K562 (cell line): Measurements from ENCODE around the gene HOXA4. TPM values are rescaled to one million over a fixed set of nuclear protein-coding genes. Genes with fewer than 3 reads are reported as not detected.

ENCODE experiments used
- ATAC-seq: fragments of 200-7000 bp; cut with Tn5 transposase; 3 replicates; pipeline ENCODE4 v1.9.1; 2020; ENCODE audit warnings: moderate library complexity
- BruUV-seq: library from RNA; stranded (reverse); fragments of 400-500 nt; replicated peaks from 2 replicates; lab custom pipeline; 2021; lab: Mats Ljungman, UMichigan
- CTCF ChIA-PET: fragments of 300-600 bp; formaldehyde crosslinking; extraction: SDS; loops from one replicate; lab custom pipeline; 2021; ENCODE audit warnings: low intra/inter-chr PET ratio; lab: Yijun Ruan, JAX
- POLR2A ChIA-PET: fragments of 300-600, 350-650 bp; sonication (Branson Sonifier 250); formaldehyde crosslinking; extraction: SDS; loops from one replicate; lab custom pipeline; 2021; ENCODE audit warnings: antibody characterized with exemption, inconsistent platforms; lab: Yijun Ruan, JAX
- DNase-seq, 4 experiments: peaks; one replicate each; pipeline versions ENCODE4 v3.0.0 to v3.0.0-alpha.2; 2011 to 2018; ENCODE audit warnings: low spot score in 3 of 4, mixed read lengths in 3 of 4; ENCODE audit errors: extremely low read depth in 1 of 4
- FAIRE-seq: peaks from 2 replicates; lab custom pipeline; 2011; peaks lifted over from hg19 to GRCh38; lab: Jason Lieb, UNC
- H2AFZ ChIP-seq: 2 replicates; pipeline ENCODE4 v1.6.0; 2011; ENCODE audit warnings: low read depth, low read length, control low read depth, inconsistent platforms
- H3K27ac ChIP-seq: fragments of 200-600 bp; 3 replicates; pipeline ENCODE4 v1.8.0; 2011; ENCODE audit warnings: low read depth, mild to moderate bottlenecking, control low read depth, inconsistent platforms, low read length, moderate library complexity, mixed read lengths; ENCODE audit errors: extremely low read depth
- H3K27me3 ChIP-seq, 2 experiments: fragments of 300-600 bp in 1 of 2; 2 replicates in 1 of 2; 3 replicates in 1 of 2; pipeline versions ENCODE4 v1.6.0 to v1.8.0; 2011; ENCODE audit warnings: inconsistent platforms in 2 of 2, low read length in 2 of 2, mild to moderate bottlenecking in 1 of 2, mixed read lengths in 1 of 2, moderate library complexity in 1 of 2; ENCODE audit not compliant: control insufficient read depth in 2 of 2, insufficient read depth in 2 of 2
- H3K36me3 ChIP-seq: fragments of 300-600 bp; 3 replicates; pipeline ENCODE4 v1.8.0; 2011; ENCODE audit warnings: mild to moderate bottlenecking, low read length, inconsistent platforms; ENCODE audit not compliant: control insufficient read depth, insufficient read depth
- H3K4me1 ChIP-seq, 2 experiments: fragments of 200-600 bp in 1 of 2; replicated peaks in 1 of 2; 2 replicates in 1 of 2; 3 replicates in 1 of 2; pipeline versions ENCODE4 v1.5.1 to v1.8.0; 2011; ENCODE audit warnings: inconsistent platforms in 2 of 2, low read length in 2 of 2, mild to moderate bottlenecking in 1 of 2, mixed read lengths in 1 of 2, moderate library complexity in 1 of 2; ENCODE audit not compliant: control insufficient read depth in 2 of 2, insufficient read depth in 2 of 2
- H3K4me2 ChIP-seq: 2 replicates; pipeline ENCODE4 v1.6.1; 2011; ENCODE audit warnings: low read length, control low read depth, inconsistent platforms, mixed read lengths; ENCODE audit not compliant: insufficient read depth
- H3K4me3 ChIP-seq: fragments of 200-600 bp; sonication (generic), shearing (Covaris generic); 2 replicates; pipeline ENCODE4 v1.5.1; 2016; ENCODE audit warnings: control low read depth, inconsistent platforms
- H3K79me2 ChIP-seq: fragments of 200-600 bp; 3 replicates; pipeline ENCODE4 v1.8.0; 2011; ENCODE audit warnings: low read length, inconsistent platforms; ENCODE audit not compliant: control insufficient read depth, insufficient read depth
- H3K9ac ChIP-seq, 2 experiments: 2 replicates each; pipeline versions ENCODE4 v1.6.0 to v1.6.1; 2011; ENCODE audit warnings: low read depth in 2 of 2, low read length in 2 of 2, control low read depth in 1 of 2, inconsistent platforms in 1 of 2, mild to moderate bottlenecking in 1 of 2, mixed read lengths in 1 of 2; ENCODE audit not compliant: insufficient read depth in 1 of 2
- H3K9me1 ChIP-seq: one replicate; pipeline ENCODE4 v1.6.0; 2011; ENCODE audit warnings: inconsistent platforms, mild to moderate bottlenecking, low read length, moderate library complexity; ENCODE audit not compliant: control insufficient read depth, insufficient read depth
- H3K9me3 ChIP-seq: replicated peaks from 2 replicates; pipeline ENCODE4 v1.5.1; 2011; ENCODE audit warnings: low read depth, low read length, inconsistent platforms; ENCODE audit not compliant: control insufficient read depth, insufficient read depth
- H4K20me1 ChIP-seq: replicated peaks from 2 replicates; pipeline ENCODE4 v1.6.1; 2011; ENCODE audit warnings: low read length, inconsistent platforms, mixed read lengths; ENCODE audit not compliant: control insufficient read depth, insufficient read depth
- FOSL1 ChIP-seq: fragments of 200-800 bp; sonication (Bioruptor generic); conservative IDR thresholded peaks from 2 replicates; pipeline ENCODE4 v1.6.1; 2016; ENCODE audit warnings: missing genetic modification characterization, missing compliant biosample characterization
- GABPA ChIP-seq: fragments of 200-800 bp; sonication (Bioruptor generic); conservative IDR thresholded peaks from 2 replicates; pipeline ENCODE4 v1.6.1; 2016; ENCODE audit warnings: low read depth, missing genetic modification characterization, missing compliant biosample characterization
- KDM5B ChIP-seq: fragments of 200-600 bp; sonication (generic); IDR thresholded peaks from 2 replicates; pipeline ENCODE4 v1.6.1; 2012; ENCODE audit warnings: low read depth, mild to moderate bottlenecking, moderate library complexity, low read length, control low read depth, inconsistent platforms; ENCODE audit not compliant: insufficient replicate concordance
- RFX5 ChIP-seq: IDR thresholded peaks from 2 replicates; pipeline ENCODE4 v1.6.1; 2011; ENCODE audit warnings: low read depth, mild to moderate bottlenecking, improper control_type of control experiment, low read length
- TAF7 ChIP-seq: fragments of 450-650 bp; IDR thresholded peaks from 2 replicates; pipeline ENCODE4 v1.6.1; 2016; ENCODE audit warnings: missing genetic modification characterization, missing compliant biosample characterization
- ZBTB17 ChIP-seq: fragments of 450-650 bp; formaldehyde crosslinking; IDR thresholded peaks from 2 replicates; pipeline ENCODE4 v1.4.0; 2020; ENCODE audit warnings: mild to moderate bottlenecking
- ZFP1 ChIP-seq: fragments of 450-650 bp; formaldehyde crosslinking; IDR thresholded peaks from 2 replicates; pipeline ENCODE4 v1.4.0; 2020; ENCODE audit warnings: mild to moderate bottlenecking, mixed read lengths
- ZNF23 ChIP-seq: fragments of 250-450 bp; sonication (Bioruptor Pico); IDR thresholded peaks from 2 replicates; pipeline ENCODE4 v1.4.0; 2020; ENCODE audit warnings: mild to moderate bottlenecking
- ZNF354B ChIP-seq: fragments of 250-450 bp; sonication (Bioruptor Pico); IDR thresholded peaks from 2 replicates; pipeline ENCODE4 v1.4.0; 2020
- ZNF830 ChIP-seq: fragments of 250-450 bp; sonication (Bioruptor Pico); IDR thresholded peaks from 2 replicates; pipeline ENCODE4 v1.5.0; 2021; ENCODE audit warnings: mild to moderate bottlenecking
- WGBS: fragments of 100-300 bp; shearing (Covaris generic); methylation state at CpG from one replicate; pipeline ENCODE4 v1.1.6; 2016; ENCODE audit warnings: low coverage, mixed read lengths; ENCODE audit not compliant: insufficient coverage; ENCODE audit errors: missing lambda C conversion rate; 5-methylcytosine and 5-hydroxymethylcytosine counted together
- in situ Hi-C: fragments of 300-500 bp; cut with MboI; formaldehyde crosslinking; loops from 4 replicates; pipeline ENCODE4 v1.15.0; 2018; ENCODE audit warnings: inconsistent platforms, mixed read lengths
- intact Hi-C: fragments of 100-400 bp; cut with micrococcal nuclease; formaldehyde crosslinking; loops from 2 replicates; pipeline ENCODE4 v1.14.2; 2022
- polyA plus RNA-seq, 8 experiments: library from polyadenylated mRNA; depleted of rRNA in 4 of 8; stranded (reverse) in 5 of 8; unstranded in 3 of 8; fragments of >200 nt; fragmentation: Nextera tagmentation in 2 of 8; fragmentation: Illumina TruSeq in 1 of 8; extraction: Ambion mirVana in 2 of 8; extraction: Trizol in 1 of 8; gene quantifications; 2 replicates each; pipeline versions ENCODE4 v1.2.1 to v1.2.3, GENCODE V29; 2011 to 2014; ENCODE audit warnings: inconsistent platforms in 1 of 8, missing spikeins in 1 of 8
- total RNA-seq, 7 experiments: library from RNA; depleted of rRNA in 6 of 7; stranded (reverse); fragments of >200 nt in 6 of 7; fragmentation: Illumina TruSeq in 2 of 7; extraction: Trizol in 2 of 7; gene quantifications; 2 replicates each; pipeline versions ENCODE4 v1.2.1 to v1.2.3, GENCODE V29; 2011 to 2021; ENCODE audit warnings: low replicate concordance in 1 of 7
- TF ChIP-seq, protein P1 (sequence below): sonication (generic); formaldehyde crosslinking; IDR thresholded peaks from 2 replicates; pipeline ENCODE4 v1.8.0; 2022; ENCODE audit warnings: mild to moderate bottlenecking, missing genetic modification reagents
- TF ChIP-seq, protein P2 (sequence below): IDR thresholded peaks from 3 replicates; pipeline ENCODE4 v1.6.1; 2011; ENCODE audit warnings: borderline replicate concordance, mild to moderate bottlenecking; ENCODE audit not compliant: insufficient read length, insufficient read depth

HOXA4 gene
- total and polyA plus RNA-seq, 9 of the 15 experiments (the other 6 are each of a cell fraction or from before 2014, with no cell fraction given), result not detected

GRCh38 chr7:27123477-27124053, 7.0 kb downstream of the HOXA4 start:
- Histone ChIP-seq H3K9me1 (no peaks in the 10 kb centered on the region), H3K4me2 (no peak overlapping the region), H3K9me3 (no peaks in the 10 kb centered on the region), H4K20me1 (no peaks in the 10 kb centered on the region; the same call in none of the 2 replicates), H3K27me3 (peaks cover 28 to 57% of the 10 kb centered on the region in 2 experiments; a peak in 4 of 5 replicates), H3K36me3 (no peaks in the 10 kb centered on the region), H3K4me1 (no peaks in the 10 kb centered on the region), H3K4me3 (no peak overlapping the region), H2AFZ (no peak overlapping the region), H3K27ac (no peak overlapping the region), H3K79me2 (no peaks in the 10 kb centered on the region), H3K9ac (no peak overlapping the region)
- 15% methylated on average over 20 of the region's 26 CpGs for WGBS
- no TSS peak for BruUV-seq
- in situ Hi-C loops (no loop called here), intact Hi-C loops (no loop called here)
- no peak for TF ChIP-seq ZNF830
- no peak for TF ChIP-seq ZFP1 (CRISPR knock-in tag)
- TF ChIP-seq, protein P1, sequence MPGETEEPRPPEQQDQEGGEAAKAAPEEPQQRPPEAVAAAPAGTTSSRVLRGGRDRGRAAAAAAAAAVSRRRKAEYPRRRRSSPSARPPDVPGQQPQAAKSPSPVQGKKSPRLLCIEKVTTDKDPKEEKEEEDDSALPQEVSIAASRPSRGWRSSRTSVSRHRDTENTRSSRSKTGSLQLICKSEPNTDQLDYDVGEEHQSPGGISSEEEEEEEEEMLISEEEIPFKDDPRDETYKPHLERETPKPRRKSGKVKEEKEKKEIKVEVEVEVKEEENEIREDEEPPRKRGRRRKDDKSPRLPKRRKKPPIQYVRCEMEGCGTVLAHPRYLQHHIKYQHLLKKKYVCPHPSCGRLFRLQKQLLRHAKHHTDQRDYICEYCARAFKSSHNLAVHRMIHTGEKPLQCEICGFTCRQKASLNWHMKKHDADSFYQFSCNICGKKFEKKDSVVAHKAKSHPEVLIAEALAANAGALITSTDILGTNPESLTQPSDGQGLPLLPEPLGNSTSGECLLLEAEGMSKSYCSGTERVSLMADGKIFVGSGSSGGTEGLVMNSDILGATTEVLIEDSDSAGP (CRISPR knock-in tag), result no peak
- TF ChIP-seq TAF7, result no peak
- TF ChIP-seq ZBTB17 (CRISPR knock-in tag), result no peak
- TF ChIP-seq KDM5B, result no peak
- no peak for TF ChIP-seq GABPA
- no peak for TF ChIP-seq RFX5
- TF ChIP-seq, protein P2, sequence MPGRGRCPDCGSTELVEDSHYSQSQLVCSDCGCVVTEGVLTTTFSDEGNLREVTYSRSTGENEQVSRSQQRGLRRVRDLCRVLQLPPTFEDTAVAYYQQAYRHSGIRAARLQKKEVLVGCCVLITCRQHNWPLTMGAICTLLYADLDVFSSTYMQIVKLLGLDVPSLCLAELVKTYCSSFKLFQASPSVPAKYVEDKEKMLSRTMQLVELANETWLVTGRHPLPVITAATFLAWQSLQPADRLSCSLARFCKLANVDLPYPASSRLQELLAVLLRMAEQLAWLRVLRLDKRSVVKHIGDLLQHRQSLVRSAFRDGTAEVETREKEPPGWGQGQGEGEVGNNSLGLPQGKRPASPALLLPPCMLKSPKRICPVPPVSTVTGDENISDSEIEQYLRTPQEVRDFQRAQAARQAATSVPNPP, result no peak
- TF ChIP-seq ZNF354B (CRISPR knock-in tag), result no peak
- TF ChIP-seq FOSL1 (tag), result no peak
- TF ChIP-seq ZNF23 (CRISPR knock-in tag), result no peak
- no peak for DNase-seq
- POLR2A ChIA-PET, result no interaction called here
- FAIRE-seq, result no peak
- CTCF ChIA-PET, result no interaction called here
- ATAC-seq, result no peak
